Dedifferentiated amniotic fluid mesenchymal stem cell (primary cell): ENCODE data around the gene TBC1D32.
"Not testable (repeated sequence)": the region's sequence is repeated elsewhere in the genome, so short reads cannot be mapped to it uniquely, and the experiment has no call there.

Experiments used
- DNase-seq: peaks from one replicate; pipeline ENCODE4 v3.0.0-alpha.2; 2016; ENCODE audit errors: extremely low spot score

The TBC1D32 gene

GRCh38 chr6:121135425-121135824 is 198.9 kb downstream of the TBC1D32 start:
- DNase-seq: no peak

GRCh38 chr6:121134922-121135321 is 199.4 kb downstream of the TBC1D32 start:
- DNase-seq: no peak

GRCh38 chr6:121124600-121124999 is 209.7 kb downstream of the TBC1D32 start:
- no peak for DNase-seq

GRCh38 chr6:121112356-121112755 is 221.9 kb downstream of the TBC1D32 start:
- no peak for DNase-seq

GRCh38 chr6:121110733-121111132 is 223.5 kb downstream of the TBC1D32 start:
- no peak for DNase-seq

GRCh38 chr6:121106962-121107361 is 227.3 kb downstream of the TBC1D32 start:
- DNase-seq: no peak

- no peak for DNase-seq
These were observed 228.8 kb downstream of the TBC1D32 start for GRCh38 chr6:121105461-121105860.

GRCh38 chr6:121093928-121094327 is 240.4 kb downstream of the TBC1D32 start:
- DNase-seq: peak; percentile 22

- DNase-seq: no peak
These were observed 243.8 kb downstream of the TBC1D32 start for GRCh38 chr6:121090492-121090891.

GRCh38 chr6:121086876-121087275 is 247.4 kb downstream of the TBC1D32 start:
- DNase-seq: no peak

- no peak for DNase-seq
These were observed 258.2 kb downstream of the TBC1D32 start for GRCh38 chr6:121076119-121076518.

GRCh38 chr6:121068749-121069148 is 265.5 kb downstream of the TBC1D32 start:
- not testable (repeated sequence) for DNase-seq

GRCh38 chr6:121067381-121067780 is 266.9 kb downstream of the TBC1D32 start:
- no peak for DNase-seq

GRCh38 chr6:121064345-121064744 is 269.9 kb downstream of the TBC1D32 start:
- no peak for DNase-seq

GRCh38 chr6:121055572-121056163 is 278.6 kb downstream of the TBC1D32 start:
- peak; percentile 41 for DNase-seq

GRCh38 chr6:121048593-121048992 is 285.7 kb downstream of the TBC1D32 start:
- DNase-seq: not testable (repeated sequence)

- not testable (repeated sequence) for DNase-seq
These were observed 289.4 kb downstream of the TBC1D32 start for GRCh38 chr6:121044905-121045304.

- not testable (repeated sequence) for DNase-seq
These were observed 290.6 kb downstream of the TBC1D32 start for GRCh38 chr6:121043706-121044105.

GRCh38 chr6:121043211-121043610 is 291.1 kb downstream of the TBC1D32 start:
- not testable (repeated sequence) for DNase-seq

GRCh38 chr6:121042766-121043165 is 291.5 kb downstream of the TBC1D32 start:
- no peak for DNase-seq

- DNase-seq: no peak
These were observed 293.4 kb downstream of the TBC1D32 start for GRCh38 chr6:121040831-121041230.

GRCh38 chr6:121033091-121033490 is 301.2 kb downstream of the TBC1D32 start:
- DNase-seq: no peak

- DNase-seq: no peak
These were observed 301.8 kb downstream of the TBC1D32 start for GRCh38 chr6:121032268-121033006.
